GM19035 (cell line): Measurements from ENCODE around the gene PCYT1A.
"Not testable (repeated sequence)": the region's sequence is repeated elsewhere in the genome, so short reads cannot be mapped to it uniquely, and the experiment has no call there.

Experiments
- ATAC-seq: cut with Tn5 transposase; IDR thresholded peaks from one replicate; pipeline ENCODE4 v1.9.1; 2021; ENCODE audit not compliant: unreplicated experiment

Gene PCYT1A

DNA sequence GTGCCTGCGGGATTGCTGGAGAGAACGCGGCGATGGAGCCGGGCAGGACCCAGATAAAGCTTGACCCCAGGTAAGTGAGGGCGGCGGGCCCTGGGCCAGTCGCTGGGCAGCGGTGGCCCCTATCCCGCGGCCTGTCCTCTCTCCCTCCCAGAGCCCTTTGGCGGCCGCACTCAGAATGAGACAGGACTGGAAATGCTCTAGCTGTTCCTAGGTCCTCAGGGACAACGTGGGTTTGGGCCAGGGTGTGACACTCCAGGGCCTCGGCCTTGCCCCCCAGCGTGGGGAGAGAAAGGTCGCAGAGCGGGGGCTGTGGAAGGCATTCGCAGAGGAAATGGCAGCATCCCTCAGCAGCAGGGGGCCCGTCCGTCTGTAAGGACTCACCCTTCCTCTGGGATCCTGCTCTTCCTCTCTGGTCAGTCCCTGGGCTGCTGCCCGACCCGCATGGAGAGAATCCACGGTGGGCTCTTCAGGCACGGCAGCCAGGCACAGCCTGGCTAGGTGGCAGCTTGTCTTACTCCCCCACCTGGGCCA lies 70.8 kb downstream of the PCYT1A start:
- ATAC-seq: no peak

DNA sequence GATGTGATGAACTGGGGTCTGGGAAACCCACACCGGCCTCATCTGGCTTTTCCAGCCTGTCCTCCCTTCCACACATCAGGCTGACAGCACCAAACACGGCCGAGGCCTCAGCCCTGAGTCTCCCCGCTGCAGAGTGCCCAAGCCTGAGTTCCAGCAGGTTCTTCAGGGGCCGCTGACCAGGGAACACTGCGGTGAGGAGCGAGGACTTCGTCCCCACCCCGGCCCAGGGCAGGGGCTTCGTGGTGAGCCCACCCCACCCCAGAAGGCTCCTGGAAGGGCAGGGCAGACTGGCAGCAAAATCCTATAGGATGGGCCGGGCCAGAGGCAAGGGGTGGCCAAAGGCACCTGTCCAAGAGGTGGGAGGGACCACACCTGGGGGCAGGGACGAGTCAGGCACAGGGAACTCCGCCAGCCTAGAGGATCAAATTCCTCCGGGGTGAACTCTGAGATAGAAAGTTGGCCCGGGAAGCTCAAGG lies 71.4 kb downstream of the PCYT1A start, which contains the start of gene SLC51A:
TSS of gene SLC51A (plus strand) at position 446 of the 476 bp plus-strand sequence. CDS start 179 bp downstream, outside the sequence.
- no peak for ATAC-seq

DNA sequence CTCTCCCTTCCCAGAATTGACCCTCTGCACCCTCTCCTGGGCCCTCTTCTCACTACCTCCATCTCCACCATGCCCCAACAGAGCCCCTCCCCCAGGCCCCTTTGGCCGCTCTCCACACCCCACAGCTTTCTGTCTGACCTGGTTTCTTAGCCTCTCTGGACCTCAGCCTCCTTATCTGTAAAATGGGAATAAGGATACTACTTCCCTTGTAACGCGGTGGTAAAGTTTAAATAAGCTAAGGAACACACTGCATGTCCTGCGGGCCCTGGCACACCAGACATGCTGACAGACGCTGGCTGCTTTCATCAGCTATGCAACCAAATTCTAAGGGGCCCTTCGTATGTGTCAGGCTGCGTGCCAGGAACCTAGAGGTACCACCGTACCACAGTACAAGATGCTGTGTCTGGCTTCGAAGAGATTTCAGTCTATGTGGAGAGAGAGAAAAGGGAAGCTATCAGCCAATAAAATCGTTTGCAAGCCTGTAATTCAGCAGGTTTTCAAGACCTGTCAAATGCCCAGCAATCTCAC lies 72.0 kb downstream of the PCYT1A start:
- no peak for ATAC-seq

DNA sequence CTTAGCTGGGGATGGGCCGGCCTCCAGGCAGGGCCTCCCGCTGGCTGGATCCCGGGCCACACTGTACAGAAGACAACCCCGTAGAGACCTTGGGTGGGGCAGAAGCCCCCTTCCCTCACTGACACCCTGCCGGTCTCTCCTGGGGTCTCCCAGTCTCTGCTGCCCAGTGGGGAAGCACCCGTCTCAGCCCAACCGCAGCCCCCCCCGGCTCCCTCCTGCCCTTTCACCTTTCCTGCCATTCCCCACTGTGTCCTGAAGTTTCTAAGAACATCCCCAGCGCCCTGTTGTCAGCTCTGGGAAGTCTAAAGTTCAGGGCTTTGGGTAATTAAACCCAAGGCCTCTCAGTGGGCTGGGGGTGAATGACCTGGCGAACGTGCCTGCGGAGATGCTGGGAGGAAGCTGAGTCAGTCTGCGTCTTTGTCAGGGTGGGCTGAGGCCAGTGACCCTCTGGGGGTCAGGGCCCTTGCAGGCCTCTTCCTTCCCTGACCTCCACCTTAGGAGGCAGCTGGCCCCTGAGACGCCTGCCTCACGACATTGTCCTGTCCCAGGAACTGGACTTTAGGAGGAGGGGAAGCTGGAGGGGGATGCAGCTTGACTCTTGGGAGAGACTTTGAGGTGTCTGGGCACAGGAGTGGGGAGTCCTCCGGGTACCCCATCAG lies 72.6 kb downstream of the PCYT1A start:
- ATAC-seq: no peak

DNA sequence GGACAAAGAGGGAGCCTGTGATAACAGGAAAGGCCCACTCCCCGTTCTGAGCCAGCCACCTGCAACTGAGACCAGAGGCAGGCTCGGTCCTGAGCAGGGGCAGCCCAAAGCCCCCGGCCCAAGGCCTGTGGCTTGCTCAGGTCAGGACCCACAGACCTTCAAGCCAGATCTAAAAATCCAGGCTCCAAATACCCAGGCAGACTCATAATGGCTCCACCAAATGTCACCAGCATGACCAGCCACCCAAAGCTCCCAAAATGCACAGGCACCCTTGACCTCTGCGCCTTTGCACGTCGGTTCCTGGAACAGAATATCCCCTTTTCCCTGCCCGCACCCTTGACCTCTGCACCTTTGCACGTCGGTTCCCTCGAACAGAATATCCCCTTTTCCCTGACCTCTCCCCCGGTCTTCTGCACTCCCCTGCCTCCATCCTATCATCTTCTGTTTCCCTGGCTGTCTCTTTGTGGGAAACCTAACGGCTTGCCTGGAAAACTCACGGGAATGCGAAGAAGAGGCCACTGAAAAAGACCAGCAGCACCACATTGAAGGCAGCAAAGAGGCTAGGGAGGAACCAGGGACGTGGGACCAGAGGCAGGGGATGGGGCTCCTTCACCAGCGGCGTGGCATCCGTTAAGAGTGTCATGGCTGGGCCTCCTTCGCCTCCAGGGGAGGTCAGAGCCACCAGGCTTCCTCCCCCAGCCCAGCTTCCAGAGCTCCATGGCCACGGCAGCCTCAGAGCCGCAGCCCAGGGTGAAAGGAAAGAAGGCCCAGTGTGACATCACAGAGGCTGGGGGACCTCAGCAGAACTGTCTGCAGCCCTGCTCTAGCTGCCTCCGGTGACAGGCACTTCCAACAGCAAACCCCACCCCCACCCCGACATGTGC lies 76.6 kb downstream of the PCYT1A start, which contains the start of gene ZDHHC19:
TSS of gene ZDHHC19 (minus strand) at position 728 of the 884 bp plus-strand sequence. CDS start at position 643, 85 bp downstream.
- no peak for ATAC-seq

DNA sequence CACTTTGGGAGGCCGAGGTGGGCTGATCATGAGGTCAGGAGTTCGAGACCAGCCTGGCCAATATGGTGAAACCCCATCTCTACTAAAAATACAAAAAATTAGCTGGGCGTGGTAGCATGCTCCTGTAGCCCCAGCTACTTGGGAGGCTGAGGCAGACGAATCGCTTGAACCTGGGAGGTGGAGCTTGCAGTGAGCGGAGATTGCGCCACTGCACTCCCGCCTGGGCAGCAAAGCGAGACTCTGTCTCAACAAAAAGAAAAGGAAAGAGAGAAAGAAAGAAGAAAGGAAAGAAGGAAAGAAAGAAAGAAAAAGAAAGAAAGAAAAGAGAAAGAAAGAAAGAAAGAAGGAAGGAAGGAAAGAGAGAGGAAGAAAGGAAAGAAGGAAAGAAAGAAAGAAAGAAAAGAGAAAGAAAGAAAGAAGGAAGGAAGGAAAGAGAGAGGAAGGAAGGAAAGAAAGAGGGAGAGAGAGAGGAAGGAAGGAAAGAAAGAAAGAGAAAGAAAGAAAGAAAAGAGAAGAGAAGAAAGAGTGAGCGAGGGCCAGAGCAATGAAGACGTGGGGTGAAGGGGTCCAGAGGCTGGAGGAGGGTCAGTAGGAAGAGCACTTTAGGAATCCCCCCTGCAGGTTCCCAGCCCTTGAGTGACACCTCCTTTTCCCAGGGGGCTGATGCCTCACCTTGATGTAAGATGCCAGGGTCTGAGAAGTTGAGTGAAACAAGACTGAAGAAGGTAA lies 77.4 kb downstream of the PCYT1A start:
- ATAC-seq: not testable (repeated sequence)

DNA sequence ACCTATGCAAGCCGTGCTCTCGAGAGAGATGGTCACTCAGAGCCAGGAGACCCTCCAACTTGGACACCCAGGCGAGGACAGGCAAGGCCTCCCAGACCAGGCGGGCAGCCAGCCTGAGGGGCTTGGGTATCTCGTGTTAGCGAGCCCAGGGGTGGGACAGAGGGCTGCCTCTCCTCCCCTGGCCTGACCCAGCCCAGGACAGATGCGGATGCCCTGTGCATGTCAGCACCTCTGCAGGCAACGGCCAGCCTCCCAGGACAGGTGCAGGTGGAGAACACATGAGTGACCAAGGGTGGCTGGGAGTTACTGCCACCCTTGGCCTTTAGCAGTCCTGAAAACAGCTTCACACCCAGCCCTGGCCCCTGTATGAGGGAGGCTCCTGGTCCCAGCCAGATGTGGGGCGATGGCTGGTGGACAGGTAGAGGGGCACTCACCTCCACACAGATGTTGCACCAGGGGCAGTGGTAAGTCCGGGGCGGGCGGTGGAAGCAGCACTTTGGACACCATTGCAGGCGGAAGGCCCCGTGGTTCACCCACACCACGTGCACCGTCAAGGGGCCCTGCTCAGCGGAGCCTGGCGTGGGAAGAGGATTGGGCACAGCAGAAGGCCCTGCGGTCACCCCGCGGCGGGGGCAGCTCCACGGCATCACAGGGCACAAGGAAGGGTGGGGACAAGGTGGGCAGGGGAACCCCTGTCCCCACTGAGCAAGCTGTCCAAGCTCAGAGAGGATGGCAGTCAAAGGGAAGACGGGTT lies 78.4 kb downstream of the PCYT1A start:
- no peak for ATAC-seq

DNA sequence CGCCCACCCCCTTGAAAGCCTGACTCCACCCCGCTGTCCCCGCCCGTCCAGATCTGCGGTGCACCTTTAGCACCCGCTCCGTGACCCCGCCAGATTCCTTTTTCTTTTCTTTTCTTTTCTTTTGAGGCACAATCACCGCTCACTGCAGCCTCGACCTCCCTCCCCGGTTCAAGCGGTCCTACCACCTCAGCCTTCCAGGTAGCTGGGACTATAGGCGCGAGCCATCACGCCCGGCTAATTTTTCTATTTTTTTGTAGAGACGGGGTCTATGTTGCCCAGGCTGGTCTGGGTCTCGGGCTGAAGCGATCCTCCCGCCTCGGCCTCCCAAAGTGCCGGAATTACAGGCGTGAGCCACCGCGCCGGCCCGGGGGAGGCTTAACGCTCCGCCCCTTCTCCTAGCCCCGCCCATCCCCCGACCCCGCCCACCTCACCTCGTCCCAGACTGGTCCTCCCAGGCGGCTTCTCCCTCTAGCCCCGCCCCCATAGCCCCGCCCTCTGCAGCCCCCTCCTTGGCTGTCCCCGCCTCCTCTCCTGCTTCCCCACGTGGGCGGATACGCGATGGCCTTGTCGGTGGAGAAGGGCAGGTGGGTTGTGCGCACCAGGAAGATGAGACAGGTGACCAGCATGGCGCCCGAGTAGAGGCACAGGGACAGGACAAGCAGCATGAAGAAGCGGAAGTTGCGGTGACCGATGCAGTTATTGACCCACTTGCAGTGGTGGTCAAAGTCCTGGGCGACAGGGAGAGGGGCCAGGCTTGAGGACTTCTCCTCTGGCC lies 79.5 kb downstream of the PCYT1A start:
- no peak for ATAC-seq

DNA sequence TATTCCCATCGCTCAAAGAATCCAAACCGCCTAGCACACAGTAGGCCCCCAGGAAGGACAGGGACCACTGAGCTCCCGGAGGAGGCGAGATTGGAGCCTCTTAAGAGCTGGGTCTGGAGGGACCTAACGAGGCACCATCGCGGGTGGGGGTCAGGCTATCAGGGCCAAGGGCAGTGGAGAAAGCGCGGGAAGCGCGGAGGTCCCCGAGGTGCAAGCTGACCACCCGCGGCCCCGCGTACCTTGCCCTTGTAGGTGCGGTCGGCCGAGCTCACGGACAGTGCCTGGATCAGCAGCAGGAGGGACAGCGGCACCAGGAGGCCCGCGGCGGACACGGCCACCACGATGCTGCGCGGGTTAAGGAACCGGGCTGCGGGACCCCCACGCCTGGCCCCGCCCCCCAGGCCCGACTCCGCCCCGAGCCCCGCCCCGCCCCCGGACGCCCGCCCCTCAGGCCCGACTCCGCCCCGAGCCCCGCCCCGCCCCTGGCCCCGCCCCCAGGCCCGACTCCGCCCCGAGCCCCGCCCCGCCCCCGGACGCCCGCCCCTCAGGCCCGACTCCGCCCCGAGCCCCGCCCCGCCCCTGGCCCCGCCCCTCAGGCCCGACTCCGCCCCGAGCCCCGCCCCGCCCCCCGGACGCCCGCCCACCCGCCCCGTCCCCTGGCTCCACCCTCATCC lies 80.2 kb downstream of the PCYT1A start:
- ATAC-seq: no peak

DNA sequence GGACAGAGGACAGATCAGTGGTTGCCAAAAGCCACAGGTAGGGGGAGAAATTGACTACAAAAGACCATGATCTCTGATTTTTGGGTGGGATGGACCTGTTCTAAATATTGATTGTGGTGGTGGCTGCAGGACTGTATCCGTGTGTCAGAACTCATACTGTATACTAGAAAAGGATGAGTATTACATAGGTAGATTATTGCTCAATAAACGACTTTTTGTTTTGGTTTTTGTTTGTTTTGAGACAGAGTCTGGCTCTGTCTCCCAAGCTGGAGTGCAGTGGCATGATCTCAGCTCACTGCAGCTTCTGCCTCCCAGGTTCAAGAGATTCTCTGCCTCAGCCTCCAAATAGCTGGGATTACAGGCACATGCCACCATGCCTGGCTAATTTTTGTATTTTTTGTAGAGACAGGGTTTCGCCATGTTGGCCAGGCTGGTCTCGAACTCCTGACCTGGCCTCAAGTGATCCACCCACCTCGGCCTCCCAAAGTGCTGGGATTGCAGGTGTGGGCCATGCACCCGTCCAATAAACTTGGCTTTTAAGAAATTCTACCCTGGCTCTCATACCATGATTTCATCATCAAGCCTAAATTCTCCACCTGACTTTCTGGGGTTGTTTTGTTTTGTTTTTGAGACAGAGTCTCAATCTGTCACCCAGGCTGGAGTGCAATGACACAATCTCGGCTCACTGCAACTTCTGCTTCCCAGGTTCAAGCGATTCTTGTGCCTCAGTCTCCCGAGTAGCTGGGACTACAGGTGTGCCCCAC lies 81.9 kb downstream of the PCYT1A start:
- not testable (repeated sequence) for ATAC-seq

DNA sequence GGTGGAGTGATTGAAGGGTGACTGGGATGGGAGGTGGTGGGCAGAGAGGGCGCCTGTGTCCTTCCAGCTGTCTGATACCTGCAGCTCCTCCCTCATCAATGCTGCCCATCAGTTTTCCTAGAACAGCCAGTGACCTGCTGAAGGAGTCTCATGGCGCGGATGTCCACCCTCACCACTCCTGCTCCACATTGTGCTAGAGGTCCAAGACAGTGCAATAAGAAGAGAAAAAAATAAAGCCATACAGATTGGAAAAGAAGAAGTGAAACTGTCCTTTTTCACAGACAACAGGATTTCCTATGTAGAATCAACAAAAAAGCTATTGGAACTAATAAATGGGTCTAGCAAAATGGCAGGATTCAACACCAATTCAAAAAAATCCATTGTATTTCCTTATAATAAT lies 83.7 kb downstream of the PCYT1A start:
- ATAC-seq: no peak

DNA sequence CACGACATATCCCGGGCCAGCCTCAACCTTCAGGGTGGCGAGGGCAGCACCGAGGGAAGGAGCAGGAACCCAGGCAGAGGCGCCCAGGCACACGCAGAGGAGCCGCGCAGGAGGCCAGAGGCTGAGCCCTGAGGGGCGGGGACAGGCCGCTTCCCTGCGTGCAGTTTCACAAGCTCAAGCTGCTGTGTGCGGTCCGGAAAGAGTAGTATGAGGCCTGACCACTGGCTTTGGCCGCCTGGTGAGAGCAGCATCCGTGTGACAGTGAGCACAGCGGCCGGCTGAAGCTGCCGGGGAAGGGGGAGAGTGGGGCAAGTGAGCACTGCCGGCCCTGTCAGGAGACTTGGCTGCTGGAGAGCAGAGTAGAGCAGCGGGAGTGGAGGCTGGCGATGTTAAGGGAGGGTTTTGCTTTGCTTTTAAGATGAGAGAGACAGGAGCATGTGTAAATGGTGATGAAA lies 85.0 kb downstream of the PCYT1A start:
- peak; percentile 49 for ATAC-seq

DNA sequence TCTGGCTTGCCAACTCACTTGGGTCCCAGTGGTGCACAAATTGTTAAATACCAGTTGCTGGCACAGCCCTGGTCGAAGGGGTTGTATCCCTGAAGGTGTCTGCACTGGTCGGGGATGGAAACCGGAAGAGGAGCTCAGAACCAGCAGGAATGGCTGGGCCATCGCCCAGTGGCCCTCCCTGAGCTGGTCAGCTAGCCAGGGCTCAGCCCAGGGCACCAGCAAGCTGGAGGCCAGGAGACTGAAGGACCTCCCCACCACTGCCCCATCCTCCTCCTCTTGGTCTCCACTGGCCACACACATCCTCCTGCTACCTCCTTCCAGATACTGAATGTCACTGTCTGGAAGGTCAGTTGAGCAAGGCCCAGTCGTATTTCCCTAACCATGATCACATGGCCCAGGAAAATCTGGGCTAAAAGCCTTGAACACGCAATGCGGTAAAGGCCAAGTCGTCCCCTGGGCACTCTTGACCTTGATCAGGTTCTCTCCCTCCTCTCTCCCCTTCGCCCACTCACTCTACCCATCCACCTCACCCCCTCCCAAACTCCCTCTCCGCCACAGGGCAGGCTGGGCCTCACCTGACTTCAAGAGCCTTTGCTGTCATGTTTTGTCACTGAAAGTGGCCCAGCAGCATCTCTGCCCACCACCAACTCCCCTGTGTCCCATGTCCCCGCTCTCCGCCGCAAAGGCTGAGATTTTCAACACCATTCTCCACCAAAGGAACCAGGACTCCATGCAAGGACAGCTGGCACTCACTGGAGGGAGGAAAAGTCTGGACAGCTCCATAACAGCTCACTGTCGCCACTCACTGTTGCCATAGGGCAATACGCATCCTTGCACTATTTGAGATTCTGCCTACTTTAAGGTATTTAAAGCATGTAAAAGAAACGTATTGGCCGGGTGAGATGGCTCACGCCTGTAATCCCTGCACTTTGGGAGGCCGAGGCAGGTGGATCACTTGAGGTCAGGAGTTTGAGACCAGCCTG lies 88.5 kb downstream of the PCYT1A start:
- ATAC-seq: no peak

DNA sequence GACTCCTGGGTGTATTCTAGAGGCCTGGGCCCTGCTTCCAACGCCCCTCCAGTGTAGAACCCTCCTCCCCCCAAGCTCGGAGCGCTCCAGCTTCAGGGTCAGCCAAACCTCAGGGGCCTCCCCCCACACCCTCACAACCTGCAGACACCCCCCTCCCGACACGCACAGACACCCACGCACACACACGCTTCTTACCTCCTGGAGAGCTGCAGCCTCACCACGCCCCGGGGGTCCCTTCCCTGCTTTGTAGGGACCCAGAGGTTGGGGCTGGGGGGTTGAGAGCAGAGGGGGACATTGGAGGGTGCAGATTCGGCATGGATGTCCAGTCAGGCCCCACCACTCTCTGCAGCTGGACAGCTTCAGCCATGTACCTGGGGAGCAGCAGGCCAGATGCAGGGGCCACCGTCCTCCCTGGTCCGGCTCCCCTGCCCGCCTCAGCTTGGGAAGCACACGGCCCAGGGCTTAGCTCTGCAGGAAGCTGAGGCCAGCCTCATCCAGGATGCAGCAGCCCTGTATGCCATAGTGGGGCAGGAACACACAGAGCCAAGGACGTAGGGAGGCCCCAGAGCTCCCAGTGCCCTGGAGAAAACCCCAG lies 89.3 kb downstream of the PCYT1A start:
- ATAC-seq: no peak

DNA sequence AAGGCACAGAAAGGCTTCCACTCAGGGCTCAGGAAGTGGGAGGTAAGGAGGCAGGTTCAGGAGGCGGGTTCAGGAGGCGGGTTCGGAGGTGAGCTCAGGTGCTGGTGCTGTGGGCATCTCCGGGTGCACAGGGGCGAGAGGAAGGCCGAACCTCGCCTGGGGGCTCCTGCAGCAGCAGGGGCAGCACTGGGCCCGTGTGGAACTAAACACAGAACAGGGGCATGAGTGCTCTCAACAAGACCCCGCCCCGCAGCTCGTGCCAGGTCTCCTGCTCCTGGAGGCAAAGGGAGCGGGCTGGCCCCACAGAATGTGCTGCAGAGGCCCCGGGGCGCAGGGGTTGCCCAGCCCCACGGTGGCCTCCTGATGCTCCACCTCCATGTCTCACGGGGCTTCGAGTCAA lies 90.0 kb downstream of the PCYT1A start:
- ATAC-seq: no peak

DNA sequence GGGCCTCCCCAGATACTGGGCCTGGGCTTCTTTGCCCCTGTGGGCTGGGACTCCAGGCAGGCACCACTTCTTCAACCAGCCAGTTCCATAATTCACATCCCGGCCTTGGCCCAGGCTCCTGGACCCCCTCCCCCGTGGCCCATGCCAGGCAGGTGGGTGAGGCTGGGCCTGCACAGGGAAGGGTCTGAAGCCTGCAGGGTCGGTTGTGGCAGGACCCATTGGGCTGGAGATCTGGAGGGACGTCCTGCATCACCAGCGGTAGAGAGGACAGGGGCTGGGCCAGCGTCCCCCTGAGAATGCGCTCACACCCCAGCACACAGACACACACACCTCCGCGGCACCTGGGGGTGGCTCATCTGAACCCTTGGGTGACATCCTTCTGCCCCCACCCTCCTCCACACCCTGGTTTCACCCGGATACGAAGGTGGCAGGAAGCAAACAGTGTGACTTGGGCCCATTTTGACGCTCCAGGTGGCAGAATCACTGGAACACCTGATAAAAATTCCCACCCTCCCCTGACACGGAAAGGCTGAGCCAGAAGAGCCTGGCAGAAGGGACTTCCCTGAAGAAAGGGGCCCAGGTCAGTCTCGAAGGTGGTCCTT lies 91.8 kb downstream of the PCYT1A start:
- no peak for ATAC-seq
